GM19463 (cell line): Measurements from ENCODE around the gene GPX5.

Source experiments
- ATAC-seq: cut with Tn5 transposase; IDR thresholded peaks from one replicate; pipeline ENCODE4 v1.9.1; 2021; ENCODE audit warnings: mild to moderate bottlenecking, moderate library complexity; ENCODE audit not compliant: unreplicated experiment

GPX5 gene

GRCh38 chr6:28553986-28554881 lies 28.6 kb downstream of the GPX5 start:
- ATAC-seq = no peak

- no peak for ATAC-seq
These were observed 29.5 kb downstream of the GPX5 start for GRCh38 chr6:28555136-28555535.

GRCh38 chr6:28558629-28559028 lies 32.9 kb downstream of the GPX5 start:
- no peak for ATAC-seq

- ATAC-seq = no peak
These were observed 37.9 kb downstream of the GPX5 start for GRCh38 chr6:28563430-28564095.

GRCh38 chr6:28565823-28566526 lies 40.3 kb downstream of the GPX5 start:
- ATAC-seq = no peak

- no peak for ATAC-seq
These were observed 41.0 kb downstream of the GPX5 start for GRCh38 chr6:28566527-28567252.

- no peak for ATAC-seq
These were observed 41.8 kb downstream of the GPX5 start for GRCh38 chr6:28567506-28567905.

GRCh38 chr6:28568515-28569108 lies 42.9 kb downstream of the GPX5 start:
- ATAC-seq = no peak

GRCh38 chr6:28569748-28570147 lies 44.1 kb downstream of the GPX5 start:
- no peak for ATAC-seq

GRCh38 chr6:28580475-28580874 lies 54.8 kb downstream of the GPX5 start:
- no peak for ATAC-seq

- ATAC-seq = no peak
These were observed 57.8 kb downstream of the GPX5 start for GRCh38 chr6:28583463-28583862.
